ENCODE measurements around the gene SNAPC3. TPM values are rescaled to one million over a fixed set of nuclear protein-coding genes. Genes with fewer than 3 reads are reported as not detected.
A peak's percentile ranks its signal among the peaks of the same experiment; 100 is the strongest.

SNAPC3 gene
- total RNA-seq, 1 donor from 2014 or later = 45.5 TPM

DNA sequence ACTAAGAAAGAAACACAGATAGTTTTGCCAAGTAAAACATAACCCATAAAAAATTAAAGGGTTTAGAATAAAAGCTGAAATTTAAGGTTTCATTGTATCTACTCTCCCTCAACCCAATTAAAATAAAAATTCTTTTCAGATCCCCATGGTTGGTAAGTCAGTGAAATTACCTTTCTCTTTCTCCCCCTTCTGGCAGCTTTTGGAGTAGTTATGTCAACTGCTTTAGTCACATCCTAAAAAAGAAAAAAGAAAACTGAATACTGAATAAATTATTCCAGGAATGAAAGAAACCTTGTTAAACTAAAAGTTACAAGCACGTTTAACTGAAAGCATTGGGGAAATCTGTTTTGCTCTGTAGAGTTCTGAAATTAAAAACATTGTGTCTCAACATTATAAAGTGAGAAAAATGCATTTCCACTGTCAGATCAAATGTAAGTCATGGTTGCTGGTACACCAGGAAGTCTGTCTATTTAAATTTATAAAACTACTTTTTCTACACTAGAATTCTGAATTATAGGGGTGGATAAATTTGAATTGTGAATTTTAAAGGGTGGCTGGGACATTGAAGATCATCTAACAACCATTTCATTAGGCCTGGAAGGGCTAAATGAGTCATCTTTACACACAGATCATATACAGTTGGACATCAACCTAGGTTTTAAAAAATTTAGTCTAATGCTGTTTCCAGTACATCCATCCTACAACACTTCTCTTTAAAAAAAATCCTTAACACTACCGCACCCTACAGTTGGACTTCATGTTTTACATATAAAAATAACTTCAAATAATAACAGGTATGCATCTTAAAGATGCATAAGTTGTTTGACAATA lies 63.4 kb downstream of the SNAPC3 start:
- no peak for DNase-seq (ENCODE audit: low read depth, low spot score)
- Mint-ChIP-seq H3K36me3 (ENCODE audit: low read depth) (peaks cover 19% of the 10 kb centered on the region), H3K27me3 (ENCODE audit: low read depth) (no peaks in the 10 kb centered on the region), H3K4me3 (no peak overlapping the region), H3K9me3 (no peaks in the 10 kb centered on the region), H3K4me1 (peaks cover 14% of the 10 kb centered on the region), H3K27ac (ENCODE audit: unreplicated experiment) (no peak overlapping the region)
- TF ChIP-seq, protein P1, sequence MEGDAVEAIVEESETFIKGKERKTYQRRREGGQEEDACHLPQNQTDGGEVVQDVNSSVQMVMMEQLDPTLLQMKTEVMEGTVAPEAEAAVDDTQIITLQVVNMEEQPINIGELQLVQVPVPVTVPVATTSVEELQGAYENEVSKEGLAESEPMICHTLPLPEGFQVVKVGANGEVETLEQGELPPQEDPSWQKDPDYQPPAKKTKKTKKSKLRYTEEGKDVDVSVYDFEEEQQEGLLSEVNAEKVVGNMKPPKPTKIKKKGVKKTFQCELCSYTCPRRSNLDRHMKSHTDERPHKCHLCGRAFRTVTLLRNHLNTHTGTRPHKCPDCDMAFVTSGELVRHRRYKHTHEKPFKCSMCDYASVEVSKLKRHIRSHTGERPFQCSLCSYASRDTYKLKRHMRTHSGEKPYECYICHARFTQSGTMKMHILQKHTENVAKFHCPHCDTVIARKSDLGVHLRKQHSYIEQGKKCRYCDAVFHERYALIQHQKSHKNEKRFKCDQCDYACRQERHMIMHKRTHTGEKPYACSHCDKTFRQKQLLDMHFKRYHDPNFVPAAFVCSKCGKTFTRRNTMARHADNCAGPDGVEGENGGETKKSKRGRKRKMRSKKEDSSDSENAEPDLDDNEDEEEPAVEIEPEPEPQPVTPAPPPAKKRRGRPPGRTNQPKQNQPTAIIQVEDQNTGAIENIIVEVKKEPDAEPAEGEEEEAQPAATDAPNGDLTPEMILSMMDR (conservative IDR thresholded peaks at IDR 0.05) = peak; percentile 58

- no peak overlapping the region for H3K4me3 Mint-ChIP-seq
Observed at GRCh38 chr9:15491950-15492349, 69.3 kb downstream of the SNAPC3 start.

DNA sequence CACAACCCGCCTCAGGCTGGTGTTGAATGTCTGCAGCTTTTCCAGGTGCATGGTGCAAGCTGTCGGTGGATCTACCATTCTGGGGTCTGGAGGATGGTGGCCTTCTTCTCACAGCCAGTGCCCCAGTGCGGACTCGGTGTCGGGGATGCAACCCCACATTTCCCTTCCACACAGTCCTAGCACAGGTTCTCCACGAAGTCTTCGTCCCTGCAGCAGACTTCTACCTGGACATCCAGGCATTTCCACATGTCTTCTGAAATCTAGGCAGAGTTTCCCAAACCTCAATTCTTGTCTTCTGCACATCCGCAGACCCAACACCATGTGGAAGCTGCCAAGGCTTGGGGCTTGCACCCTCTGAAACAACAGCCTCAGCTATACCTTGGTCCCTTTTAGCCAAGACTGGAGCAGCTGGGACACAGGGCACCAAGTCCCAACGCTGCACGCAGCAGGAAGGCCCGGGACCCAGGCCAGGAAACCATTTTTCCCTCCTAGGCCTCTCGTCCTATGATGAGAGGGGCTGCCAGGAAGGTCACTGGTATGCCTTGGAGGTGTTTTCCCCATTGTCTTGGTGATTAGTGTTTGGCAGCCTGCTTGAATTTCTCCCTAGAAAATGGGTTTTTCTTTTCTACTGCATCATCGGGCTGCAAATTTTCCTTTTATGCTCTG lies 69.9 kb downstream of the SNAPC3 start:
- Mint-ChIP-seq H3K9me3 (peaks cover 6% of the 10 kb centered on the region), H3K36me3 (ENCODE audit: low read depth) (peaks cover 52% of the 10 kb centered on the region), H3K4me3 (no peak overlapping the region), H3K27me3 (ENCODE audit: low read depth) (no peaks in the 10 kb centered on the region), H3K4me1 (no peaks in the 10 kb centered on the region), H3K27ac (ENCODE audit: unreplicated experiment) (no peak overlapping the region)
- TF ChIP-seq, protein P1 (conservative IDR thresholded peaks at IDR 0.05) = no peak
- DNase-seq (ENCODE audit: low read depth, low spot score) = no peak

More at GRCh38 chr9:15491950-15492349, 69.3 kb downstream of the SNAPC3 start:
- TF ChIP-seq, protein P1 (conservative IDR thresholded peaks at IDR 0.05) = no peak
- H3K27ac Mint-ChIP-seq (ENCODE audit: unreplicated experiment) = no peak overlapping the region
- no peaks in the 10 kb centered on the region for H3K4me1 Mint-ChIP-seq
- H3K27me3 Mint-ChIP-seq (ENCODE audit: low read depth) = no peaks in the 10 kb centered on the region
- H3K36me3 Mint-ChIP-seq (ENCODE audit: low read depth) = peaks cover 51% of the 10 kb centered on the region
- no peak for DNase-seq (ENCODE audit: low read depth, low spot score)
- peaks cover 6% of the 10 kb centered on the region for H3K9me3 Mint-ChIP-seq

GRCh38 chr9:15498246-15498995 lies 75.7 kb downstream of the SNAPC3 start:
- Mint-ChIP-seq H3K4me1 (no peaks in the 10 kb centered on the region), H3K27ac (ENCODE audit: unreplicated experiment) (no peak overlapping the region), H3K9me3 (peaks cover 1% of the 10 kb centered on the region)

GRCh38 chr9:15499139-15499538 lies 76.5 kb downstream of the SNAPC3 start:
- Mint-ChIP-seq H3K9me3 (no peaks in the 10 kb centered on the region), H3K27ac (ENCODE audit: unreplicated experiment) (no peak overlapping the region), H3K36me3 (ENCODE audit: low read depth) (peaks cover 49% of the 10 kb centered on the region), H3K27me3 (ENCODE audit: low read depth) (no peaks in the 10 kb centered on the region), H3K4me1 (no peaks in the 10 kb centered on the region), H3K4me3 (no peak overlapping the region)
- TF ChIP-seq, protein P1 (conservative IDR thresholded peaks at IDR 0.05) = no peak
- DNase-seq (ENCODE audit: low read depth, low spot score) = no peak

More at GRCh38 chr9:15498246-15498995, 75.7 kb downstream of the SNAPC3 start:
- TF ChIP-seq, protein P1 (conservative IDR thresholded peaks at IDR 0.05) = peak; percentile 34
- H3K4me3 Mint-ChIP-seq = no peak overlapping the region
- H3K36me3 Mint-ChIP-seq (ENCODE audit: low read depth) = peaks cover 50% of the 10 kb centered on the region
- H3K27me3 Mint-ChIP-seq (ENCODE audit: low read depth) = no peaks in the 10 kb centered on the region
- no peak for DNase-seq (ENCODE audit: low read depth, low spot score)
